MM.1S (cell line): ENCODE data around the gene GPA33.

Experiments used
- DNase-seq: peaks from one replicate; pipeline ENCODE4 v3.0.0-alpha.2; 2015
- H2AFZ ChIP-seq: fragments of 300-600 bp; sonication (generic); 2 replicates; pipeline ENCODE4 v1.6.0; 2016; ENCODE audit warnings: antibody characterized with exemption, low read length
- H3F3A ChIP-seq: fragments of 300-600 bp; sonication (generic); 2 replicates; pipeline ENCODE4 v1.6.1; 2016; ENCODE audit warnings: mild to moderate bottlenecking, antibody characterized with exemption, low read length, moderate library complexity, mixed read lengths; ENCODE audit not compliant: insufficient read depth
- H3K27ac ChIP-seq: fragments of 300-600 bp; sonication (generic); 2 replicates; pipeline ENCODE4 v1.5.1; 2016; ENCODE audit warnings: mild to moderate bottlenecking, low read length
- H3K27me3 ChIP-seq: fragments of 300-600 bp; sonication (generic); replicated peaks from 2 replicates; pipeline ENCODE4 v1.6.0; 2016; ENCODE audit warnings: low read length; ENCODE audit not compliant: insufficient read depth
- H3K36me3 ChIP-seq: fragments of 300-600 bp; sonication (generic); replicated peaks from 2 replicates; pipeline ENCODE4 v1.6.1; 2016; ENCODE audit warnings: mild to moderate bottlenecking, low read length, mixed read lengths; ENCODE audit not compliant: insufficient read depth
- H3K4me1 ChIP-seq: fragments of 300-600 bp; sonication (generic); 2 replicates; pipeline ENCODE4 v1.6.1; 2016; ENCODE audit warnings: low read length, mixed read lengths
- H3K4me2 ChIP-seq: fragments of 300-600 bp; sonication (generic); 2 replicates; pipeline ENCODE4 v1.6.0; 2016; ENCODE audit warnings: low read depth, low read length
- H3K4me3 ChIP-seq: fragments of 300-600 bp; sonication (generic); 2 replicates; pipeline ENCODE4 v1.5.1; 2016; ENCODE audit warnings: low read length, mixed read lengths
- H3K79me2 ChIP-seq: fragments of 300-600 bp; sonication (generic); 2 replicates; pipeline ENCODE4 v1.6.1; 2016; ENCODE audit warnings: mixed run types, low read length, mixed read lengths
- H3K9ac ChIP-seq: fragments of 300-600 bp; sonication (generic); 2 replicates; pipeline ENCODE4 v1.6.1; 2016; ENCODE audit warnings: low read length, mixed read lengths
- H3K9me2 ChIP-seq: fragments of 300-600 bp; sonication (generic); replicated peaks from 2 replicates; pipeline ENCODE4 v1.6.1; 2016; ENCODE audit warnings: mild to moderate bottlenecking, low read length, mixed read lengths; ENCODE audit not compliant: insufficient read depth
- H3K9me3 ChIP-seq: fragments of 300-600 bp; sonication (generic); replicated peaks from 2 replicates; pipeline ENCODE4 v1.6.1; 2016; ENCODE audit warnings: mild to moderate bottlenecking, low read length, mixed read lengths; ENCODE audit not compliant: insufficient read depth
- H4K20me1 ChIP-seq: fragments of 300-600 bp; sonication (generic); 2 replicates; pipeline ENCODE4 v1.6.1; 2016; ENCODE audit warnings: mild to moderate bottlenecking, low read length, moderate library complexity, mixed read lengths; ENCODE audit not compliant: insufficient read depth
- CTCF ChIP-seq: fragments of 300-600 bp; sonication (generic); IDR thresholded peaks from 2 replicates; pipeline ENCODE4 v1.5.1; 2016; ENCODE audit warnings: antibody characterized with exemption, low read length, mixed read lengths
- EZH2 ChIP-seq: fragments of 300-600 bp; sonication (generic); optimal IDR thresholded peaks from 2 replicates; pipeline ENCODE3; 2017; ENCODE audit warnings: low read depth, mild to moderate bottlenecking, antibody characterized with exemption, low read length, mixed read lengths
- EZH2phosphoT487 ChIP-seq: fragments of 300-600 bp; sonication (generic); IDR thresholded peaks from 2 replicates; pipeline ENCODE4 v1.6.1; 2018; ENCODE audit warnings: antibody characterized with exemption, low read length

Gene GPA33

GRCh38 chr1:167135281-167135840 is 45.2 kb upstream of the GPA33 start:
- H3K79me2 ChIP-seq, result no peaks in the 10 kb centered on the region
- H3K9ac ChIP-seq, result no peak overlapping the region
- H3K27ac ChIP-seq, result no peak overlapping the region
- no peaks in the 10 kb centered on the region for H3K27me3 ChIP-seq
- no peak overlapping the region for H2AFZ ChIP-seq
- no peaks in the 10 kb centered on the region for H3K36me3 ChIP-seq
- no peak overlapping the region for H3K4me2 ChIP-seq
- no peak for DNase-seq
- no peaks in the 10 kb centered on the region for H3K9me3 ChIP-seq
- no peaks in the 10 kb centered on the region for H3K4me1 ChIP-seq
- no peak for TF ChIP-seq EZH2
- TF ChIP-seq CTCF, result no peak
- no peak for TF ChIP-seq EZH2phosphoT487
- no peak overlapping the region for H3K4me3 ChIP-seq
- H3F3A ChIP-seq, result no peaks in the 10 kb centered on the region
- no peaks in the 10 kb centered on the region for H3K9me2 ChIP-seq
- no peaks in the 10 kb centered on the region for H4K20me1 ChIP-seq

- Histone ChIP-seq H3K4me1 (no peaks in the 10 kb centered on the region), H3K36me3 (no peaks in the 10 kb centered on the region), H3K27me3 (no peaks in the 10 kb centered on the region), H3K27ac (no peak overlapping the region), H3K4me3 (no peak overlapping the region), H4K20me1 (no peaks in the 10 kb centered on the region), H3K9ac (no peak overlapping the region), H3K4me2 (no peak overlapping the region), H2AFZ (no peak overlapping the region), H3K9me3 (no peaks in the 10 kb centered on the region), H3K79me2 (no peaks in the 10 kb centered on the region), H3F3A (no peaks in the 10 kb centered on the region), H3K9me2 (no peaks in the 10 kb centered on the region)
- TF ChIP-seq EZH2phosphoT487 (no peak), CTCF (no peak), EZH2 (no peak)
- no peak for DNase-seq
These were observed 42.3 kb upstream of the GPA33 start for GRCh38 chr1:167132301-167133010.

- Histone ChIP-seq H3K79me2 (no peaks in the 10 kb centered on the region), H3K9ac (no peak overlapping the region), H3F3A (no peaks in the 10 kb centered on the region), H4K20me1 (no peaks in the 10 kb centered on the region), H3K4me3 (no peak overlapping the region), H3K9me3 (no peaks in the 10 kb centered on the region), H3K9me2 (no peaks in the 10 kb centered on the region), H2AFZ (no peak overlapping the region), H3K27ac (no peak overlapping the region), H3K36me3 (no peaks in the 10 kb centered on the region), H3K4me2 (no peak overlapping the region), H3K27me3 (no peaks in the 10 kb centered on the region), H3K4me1 (no peaks in the 10 kb centered on the region)
- no peak for DNase-seq
- TF ChIP-seq EZH2phosphoT487, result no peak
- TF ChIP-seq EZH2, result no peak
- no peak for TF ChIP-seq CTCF
These were observed 40.8 kb upstream of the GPA33 start for GRCh38 chr1:167130829-167131510.
